Islet precursor cell (in vitro differentiated cells): ENCODE data around the gene CKMT2.
"Not testable (repeated sequence)": the region's sequence is repeated elsewhere in the genome, so short reads cannot be mapped to it uniquely, and the experiment has no call there.

Experiments used
- DNase-seq: peaks from one replicate; pipeline ENCODE4 v3.0.0-alpha.2; 2018

The CKMT2 gene

GRCh38 chr5:81253875-81254274 lies 20.8 kb downstream of the CKMT2 start:
- DNase-seq: no peak

- DNase-seq: no peak
These were observed 21.9 kb downstream of the CKMT2 start for GRCh38 chr5:81254886-81255559.

DNA sequence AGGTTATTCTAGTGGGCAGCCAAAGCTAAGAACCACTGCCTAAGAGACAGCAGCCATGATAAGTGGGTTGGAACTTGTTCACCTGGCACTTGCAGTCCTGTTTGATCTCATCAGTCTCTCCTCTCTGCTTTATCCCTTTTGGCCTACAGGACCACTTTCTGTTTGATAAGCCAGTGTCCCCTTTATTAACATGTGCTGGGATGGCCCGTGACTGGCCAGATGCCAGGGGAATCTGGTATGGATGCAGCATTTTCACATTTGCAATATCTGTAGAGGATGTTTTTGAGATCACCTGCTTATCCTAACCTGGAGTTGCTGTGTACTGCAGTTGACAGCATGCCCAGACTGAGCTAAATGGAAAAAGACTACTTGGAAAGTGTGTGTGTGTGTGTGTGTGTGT lies 23.6 kb downstream of the CKMT2 start:
- no peak for DNase-seq

DNA sequence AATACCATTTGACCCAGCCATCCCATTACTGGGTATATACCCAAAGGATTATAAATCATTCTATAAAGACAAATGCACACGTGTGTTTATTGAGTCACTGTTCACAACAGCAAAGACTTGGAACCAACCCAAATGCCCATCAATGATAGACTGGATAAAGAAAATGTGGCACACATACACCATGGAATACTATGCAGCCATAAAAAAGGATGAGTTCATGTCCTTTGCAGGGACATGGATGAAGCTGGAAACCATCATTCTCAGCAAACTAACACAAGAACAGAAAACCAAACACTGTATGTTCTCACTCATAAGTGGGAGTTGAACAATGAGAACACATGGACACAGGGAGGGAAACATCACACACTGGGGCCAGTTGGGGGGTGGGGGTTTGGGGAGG lies 29.7 kb downstream of the CKMT2 start:
- DNase-seq: not testable (repeated sequence)

DNA sequence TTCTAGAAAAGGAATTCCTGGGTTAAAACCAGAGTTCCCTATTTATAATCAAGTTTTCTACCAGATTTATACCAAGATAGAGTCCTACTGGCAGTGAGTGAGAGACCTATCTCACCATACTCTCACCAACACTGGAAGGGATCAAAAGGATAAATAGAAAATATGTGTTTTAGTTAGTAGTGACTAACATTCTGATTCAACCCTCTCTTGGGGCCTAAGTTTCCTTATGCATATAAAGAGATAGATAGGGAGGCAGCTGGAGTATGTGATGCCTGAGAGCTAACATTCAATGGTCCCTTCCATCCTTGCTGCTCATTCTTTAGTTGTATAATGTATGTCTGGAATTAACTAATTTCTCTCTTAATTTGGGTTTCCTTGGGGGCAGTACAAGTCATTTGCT lies 32.0 kb downstream of the CKMT2 start:
- DNase-seq: no peak

- DNase-seq: no peak
These were observed 35.5 kb downstream of the CKMT2 start for GRCh38 chr5:81268521-81269196.

DNA sequence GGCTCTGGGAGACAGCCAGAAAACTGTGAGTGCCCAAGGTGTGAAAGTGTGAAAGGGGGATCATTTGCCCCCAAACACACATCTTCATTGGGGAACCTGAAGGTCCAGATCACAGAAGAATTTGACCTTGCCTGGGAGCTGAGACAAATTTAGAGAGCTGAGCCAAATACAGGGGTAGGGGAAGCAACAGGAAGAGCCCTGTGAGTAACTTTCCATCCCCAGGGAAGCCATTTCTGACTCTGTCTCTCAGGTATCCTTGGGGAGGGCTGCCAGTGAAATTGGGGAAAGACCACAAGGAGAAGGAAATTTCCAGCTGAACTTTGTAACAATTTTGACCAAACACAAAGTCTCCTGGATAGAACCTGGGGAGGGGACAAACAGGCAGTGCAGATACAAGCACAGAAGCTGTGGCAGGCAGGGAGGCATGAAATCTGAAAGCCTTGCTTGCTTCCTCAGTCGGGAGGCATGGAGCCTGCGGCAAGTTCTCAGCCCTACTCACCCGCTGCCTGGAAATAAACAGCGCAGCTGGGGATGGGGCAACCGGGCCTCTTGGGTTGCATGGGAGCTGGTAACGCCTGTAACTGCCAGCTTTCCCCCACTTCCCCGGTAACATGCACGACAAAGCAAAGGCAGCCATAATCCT lies 36.8 kb downstream of the CKMT2 start:
- DNase-seq: no peak

GRCh38 chr5:81270394-81271027 lies 37.4 kb downstream of the CKMT2 start:
- DNase-seq: not testable (repeated sequence)

- no peak for DNase-seq
These were observed 50.9 kb downstream of the CKMT2 start for GRCh38 chr5:81283976-81284375.

GRCh38 chr5:81286059-81286617 lies 53.0 kb downstream of the CKMT2 start:
- DNase-seq: no peak

DNA sequence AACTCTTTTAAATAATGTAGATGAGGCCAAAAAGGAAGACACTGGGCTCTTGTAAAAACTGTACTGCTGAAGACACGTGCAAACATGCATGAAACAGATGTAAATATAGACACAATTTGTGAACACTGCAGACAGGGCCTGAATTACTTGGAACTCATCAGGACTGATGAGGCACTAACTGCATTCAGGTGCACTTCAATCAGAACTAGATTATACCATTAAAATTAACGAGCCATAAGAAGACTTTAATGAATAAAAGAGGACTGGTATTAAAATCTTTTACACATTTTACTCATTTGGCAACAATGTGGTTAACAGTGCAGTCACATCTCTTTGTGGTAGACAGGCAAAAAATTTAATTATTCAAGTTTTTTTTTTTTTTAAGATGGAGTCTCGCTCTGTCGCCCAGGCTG lies 54.9 kb downstream of the CKMT2 start:
- DNase-seq: no peak

GRCh38 chr5:81290146-81290545 lies 57.0 kb downstream of the CKMT2 start:
- DNase-seq: no peak

- DNase-seq: no peak
These were observed 59.0 kb downstream of the CKMT2 start for GRCh38 chr5:81292130-81292529.

- not testable (repeated sequence) for DNase-seq
These were observed 60.9 kb downstream of the CKMT2 start for GRCh38 chr5:81294021-81294420.

DNA sequence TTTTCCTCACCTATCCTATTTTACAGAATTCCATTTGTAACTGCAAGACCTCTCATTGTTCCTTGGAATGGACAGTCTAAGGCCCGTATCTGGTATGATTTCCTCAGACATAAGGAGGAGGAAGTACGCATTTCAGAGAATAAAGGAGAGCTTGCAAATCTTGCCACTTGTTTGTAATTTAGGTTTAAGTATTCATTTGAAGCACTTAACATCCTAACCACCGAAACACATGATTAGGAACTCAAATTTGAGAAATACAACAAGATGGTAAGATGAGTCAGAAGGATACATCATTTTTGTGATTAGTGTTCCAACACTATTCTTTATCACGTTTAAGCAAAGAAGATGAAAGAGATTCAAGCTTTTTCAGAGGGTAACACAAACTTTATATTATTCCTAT lies 64.4 kb downstream of the CKMT2 start:
- no peak for DNase-seq

DNA sequence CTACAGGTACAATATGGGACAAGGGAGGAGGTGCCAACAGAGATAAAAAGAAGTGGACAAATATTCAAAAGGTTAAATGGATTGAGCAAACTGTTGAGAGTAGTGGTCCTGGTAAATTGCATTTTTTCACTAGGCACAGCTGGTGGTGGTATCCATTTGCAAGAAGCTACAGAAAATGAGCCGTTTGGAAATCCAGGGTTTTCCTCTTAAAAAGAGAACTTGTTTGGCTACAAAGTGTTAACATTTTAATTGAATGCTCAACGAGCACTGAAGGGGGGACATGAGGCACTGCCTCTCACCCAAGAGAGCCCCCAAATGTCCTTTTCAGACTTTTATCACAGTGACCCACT lies 67.8 kb downstream of the CKMT2 start:
- no peak for DNase-seq

- peak; percentile 97 for DNase-seq
These were observed 68.3 kb downstream of the CKMT2 start, which contains the start of gene ZCCHC9 for GRCh38 chr5:81301271-81302015. Gene ZCCHC9, plus strand, starts transcription at chr5:81301587. Its CDS starts 3,171 bp downstream, at chr5:81304758.

GRCh38 chr5:81302596-81302995 lies 69.5 kb downstream of the CKMT2 start:
- no peak for DNase-seq

DNA sequence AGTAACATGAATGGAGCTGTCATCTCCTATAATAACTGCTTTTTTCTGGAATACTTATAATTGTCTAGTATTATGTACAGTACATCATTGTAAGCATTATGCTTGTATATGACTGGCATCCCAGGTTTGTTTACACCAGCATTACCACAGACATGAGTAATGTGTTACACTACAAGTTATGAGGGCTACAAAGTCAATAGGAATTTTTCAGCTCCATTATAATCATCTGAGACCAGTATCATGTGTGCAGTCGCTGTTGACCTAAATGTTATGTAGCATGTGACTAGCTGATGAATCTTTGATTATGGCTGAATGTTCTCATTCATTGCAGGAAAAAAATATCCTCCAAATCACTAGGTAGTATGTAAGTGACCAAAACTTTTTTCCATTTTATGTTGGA lies 70.4 kb downstream of the CKMT2 start:
- no peak for DNase-seq

GRCh38 chr5:81305785-81306184 lies 72.7 kb downstream of the CKMT2 start:
- no peak for DNase-seq

DNA sequence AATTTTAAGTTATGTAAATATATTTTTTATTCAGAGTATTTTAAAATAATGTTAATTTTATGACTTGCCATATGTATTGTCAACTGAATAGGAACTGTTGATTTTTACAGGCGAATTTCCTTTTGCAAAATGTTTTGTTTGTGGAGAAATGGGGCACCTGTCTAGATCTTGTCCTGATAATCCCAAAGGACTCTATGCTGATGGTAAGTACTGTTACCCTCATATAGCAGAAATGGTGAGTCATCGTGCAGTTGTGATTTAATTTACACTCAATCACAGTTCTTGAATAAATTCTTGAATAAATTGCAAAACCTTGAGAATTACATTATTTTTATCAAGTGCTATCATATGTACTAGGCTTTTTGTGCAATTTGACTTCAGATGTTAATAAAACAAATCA lies 75.7 kb downstream of the CKMT2 start:
- no peak for DNase-seq

DNA sequence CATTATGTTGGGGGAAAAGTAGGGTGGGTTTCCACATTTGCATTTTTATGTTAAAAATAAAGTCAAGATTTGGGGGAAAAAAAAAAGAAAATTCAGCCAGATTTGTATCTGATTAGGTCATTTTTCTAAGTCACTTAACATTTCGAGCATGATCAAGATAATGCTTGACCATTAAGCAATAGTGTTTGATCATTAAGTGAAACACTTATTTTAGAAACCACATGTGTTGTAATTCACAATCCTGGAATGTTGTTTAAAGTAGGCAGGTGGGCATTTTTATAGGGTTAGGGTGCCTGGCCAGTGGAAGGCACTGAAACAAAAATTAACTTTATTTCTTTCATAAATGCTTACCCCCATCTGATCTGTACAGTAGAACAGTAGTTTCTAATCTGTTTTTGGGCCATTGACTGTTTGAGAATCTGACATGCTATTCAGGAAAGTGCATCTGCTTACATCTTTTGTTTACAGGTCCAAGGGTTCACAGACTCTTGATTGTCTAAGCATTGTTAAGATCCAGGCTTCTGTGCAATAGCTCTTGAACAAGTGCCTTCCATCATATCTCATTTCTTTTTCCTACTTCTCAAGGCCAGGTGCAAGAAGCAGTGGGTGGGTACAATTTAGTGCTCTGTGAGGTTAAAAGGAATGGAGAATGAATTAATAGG lies 77.4 kb downstream of the CKMT2 start:
- no peak for DNase-seq
